NCI-H526 (cell line): ENCODE measurements around the gene FXYD4.
A peak's percentile ranks its signal among the peaks of the same experiment; 100 is the strongest.
"Not testable (repeated sequence)": the region's sequence is repeated elsewhere in the genome, so short reads cannot be mapped to it uniquely, and the experiment has no call there.

ENCODE experiments used
- DNase-seq, 2 experiments: peaks; one replicate each; lab custom pipeline; 2025; lab: John Stamatoyannopoulos, UW

FXYD4 gene

GRCh38 chr10:43376046-43376635, 4.7 kb downstream of the FXYD4 start:
- DNase-seq = no peak

GRCh38 chr10:43376828-43377423, 5.5 kb downstream of the FXYD4 start:
- no peak for DNase-seq

- DNase-seq = no peak
Observed at GRCh38 chr10:43377424-43377883, 6.0 kb downstream of the FXYD4 start.

- no peak for DNase-seq
Observed at GRCh38 chr10:43380610-43381222, 9.3 kb downstream of the FXYD4 start.

- no peak for DNase-seq
Observed at GRCh38 chr10:43383204-43383971, 12.0 kb downstream of the FXYD4 start.

- peak in 1 of 2 experiments; percentile 10 for DNase-seq
Observed at GRCh38 chr10:43384252-43385221, 13.1 kb downstream of the FXYD4 start.

GRCh38 chr10:43385412-43386004, 14.1 kb downstream of the FXYD4 start:
- DNase-seq = no peak

GRCh38 chr10:43386549-43386948, 15.1 kb downstream of the FXYD4 start:
- no peak for DNase-seq

GRCh38 chr10:43386981-43387677, 15.7 kb downstream of the FXYD4 start:
- no peak for DNase-seq

- DNase-seq = no peak
Observed at GRCh38 chr10:43387678-43388032, 16.2 kb downstream of the FXYD4 start.

- DNase-seq = no peak
Observed at GRCh38 chr10:43389867-43390266, 18.4 kb downstream of the FXYD4 start.

- no peak for DNase-seq
Observed at GRCh38 chr10:43390333-43390732, 18.9 kb downstream of the FXYD4 start.

- DNase-seq = peak in 1 of 2 experiments; percentile 9
Observed at GRCh38 chr10:43390759-43391158, 19.3 kb downstream of the FXYD4 start.

- no peak for DNase-seq
Observed at GRCh38 chr10:43391496-43391895, 20.1 kb downstream of the FXYD4 start.

- DNase-seq = no peak
Observed at GRCh38 chr10:43392748-43393147, 21.3 kb downstream of the FXYD4 start.

- not testable (repeated sequence) for DNase-seq
Observed at GRCh38 chr10:43393186-43393585, 21.8 kb downstream of the FXYD4 start.

GRCh38 chr10:43393606-43394360, 22.3 kb downstream of the FXYD4 start:
- DNase-seq = no peak

GRCh38 chr10:43394868-43395267, 23.4 kb downstream of the FXYD4 start:
- DNase-seq = no peak

GRCh38 chr10:43395571-43396060, 24.2 kb downstream of the FXYD4 start:
- peak in 1 of 2 experiments; percentile 62 for DNase-seq
